ENCODE measurements around the gene FBXW8. TPM values are rescaled to one million over a fixed set of nuclear protein-coding genes. Genes with fewer than 3 reads are reported as not detected.
A peak's percentile ranks its signal among the peaks of the same experiment; 100 is the strongest.

Gene FBXW8
- total RNA-seq, 1 experiment from 2014 or later = 15.3 TPM

DNA sequence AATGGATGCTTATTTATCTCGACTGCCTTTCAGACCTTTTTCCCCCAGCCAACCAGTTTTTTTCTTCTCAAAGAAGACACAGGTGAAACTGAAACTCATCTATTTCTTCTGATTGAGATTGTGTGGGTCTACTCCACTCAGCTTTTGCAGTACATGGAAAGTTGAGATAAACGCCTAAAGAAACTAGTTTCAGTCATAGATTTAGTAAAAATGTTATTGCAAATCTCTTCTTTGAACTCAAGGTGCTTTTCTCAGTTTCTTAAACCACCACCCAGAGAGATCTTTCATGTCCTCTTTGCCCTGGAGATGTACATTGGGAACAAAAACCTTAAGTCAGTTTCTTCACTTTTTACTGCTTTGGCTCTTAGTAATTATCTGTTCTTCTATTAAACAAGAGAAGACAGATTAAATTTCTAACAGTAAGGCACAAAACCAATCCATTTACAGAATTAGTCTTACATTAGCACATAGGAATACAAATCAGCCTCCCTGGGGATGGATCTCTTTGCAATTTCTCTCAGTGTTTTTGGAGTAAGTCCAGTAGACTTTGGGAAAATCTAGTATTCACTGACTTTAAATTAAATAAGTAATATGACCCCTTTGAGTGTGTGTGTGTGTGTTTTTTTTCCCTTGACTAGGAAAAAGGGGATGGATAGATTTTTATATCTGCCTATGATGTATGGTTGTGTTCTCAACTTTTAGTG lies 11.6 kb downstream of the FBXW8 start:
- Mint-ChIP-seq H3K4me1 (peaks cover 23 to 27% of the 10 kb centered on the region in 2 experiments), H3K36me3 (ENCODE audit: insufficient read depth in 1 of 3, low read depth in 3 of 3) (peaks cover 0 to 5% (median under 1%) of the 10 kb centered on the region in 3 experiments; a peak in 2 of 7 replicates), H3K4me3 (no peak overlapping the region), H3K27ac (peak overlapping the region; percentile 9 to 44 (median 37); a peak in 3 of 7 replicates), H3K27me3 (ENCODE audit: low read depth) (no peaks in the 10 kb centered on the region), H3K9me3 (no peaks in the 10 kb centered on the region)
- no peak overlapping the region for H4K5ac ChIP-seq (ENCODE audit: insufficient read length, low read depth, low read length)
- H4K8ac ChIP-seq (replicated peaks; ENCODE audit: insufficient read length, low read depth, low read length) = no peak overlapping the region
- H4K20me1 ChIP-seq (ENCODE audit: control insufficient read depth, insufficient read depth, insufficient read length) = no peaks in the 10 kb centered on the region
- no peak overlapping the region for H2BK15ac ChIP-seq (ENCODE audit: low read depth, low read length)
- no peak overlapping the region for H2BK120ac ChIP-seq (ENCODE audit: low read depth, low read length, poor library complexity, severe bottlenecking)
- no peaks in the 10 kb centered on the region for H3K27me3 ChIP-seq (ENCODE audit: insufficient read depth, low read length)
- no peak overlapping the region for H2AK5ac ChIP-seq (ENCODE audit: insufficient read length, low read length)
- no peak overlapping the region for H2BK12ac ChIP-seq (ENCODE audit: insufficient read length, low read depth, low read length)
- no peak overlapping the region for H2AFZ ChIP-seq (ENCODE audit: low read length)
- no peaks in the 10 kb centered on the region for H3K4me1 ChIP-seq (ENCODE audit: insufficient read depth, low read length)
- H3K23me2 ChIP-seq (ENCODE audit: insufficient read length, low read depth, low read length, poor library complexity, severe bottlenecking) = no peaks in the 10 kb centered on the region
- no peak overlapping the region for H3K56ac ChIP-seq (ENCODE audit: insufficient read length, low read depth, low read length)
- no peak overlapping the region for H3T11ph ChIP-seq (ENCODE audit: low read length)
- no peaks in the 10 kb centered on the region for H3K9me3 ChIP-seq (ENCODE audit: control insufficient read depth, low read depth, low read length)
- no peak overlapping the region for H2BK5ac ChIP-seq (ENCODE audit: insufficient read length, low read length)
- TF ChIP-seq, protein P1, sequence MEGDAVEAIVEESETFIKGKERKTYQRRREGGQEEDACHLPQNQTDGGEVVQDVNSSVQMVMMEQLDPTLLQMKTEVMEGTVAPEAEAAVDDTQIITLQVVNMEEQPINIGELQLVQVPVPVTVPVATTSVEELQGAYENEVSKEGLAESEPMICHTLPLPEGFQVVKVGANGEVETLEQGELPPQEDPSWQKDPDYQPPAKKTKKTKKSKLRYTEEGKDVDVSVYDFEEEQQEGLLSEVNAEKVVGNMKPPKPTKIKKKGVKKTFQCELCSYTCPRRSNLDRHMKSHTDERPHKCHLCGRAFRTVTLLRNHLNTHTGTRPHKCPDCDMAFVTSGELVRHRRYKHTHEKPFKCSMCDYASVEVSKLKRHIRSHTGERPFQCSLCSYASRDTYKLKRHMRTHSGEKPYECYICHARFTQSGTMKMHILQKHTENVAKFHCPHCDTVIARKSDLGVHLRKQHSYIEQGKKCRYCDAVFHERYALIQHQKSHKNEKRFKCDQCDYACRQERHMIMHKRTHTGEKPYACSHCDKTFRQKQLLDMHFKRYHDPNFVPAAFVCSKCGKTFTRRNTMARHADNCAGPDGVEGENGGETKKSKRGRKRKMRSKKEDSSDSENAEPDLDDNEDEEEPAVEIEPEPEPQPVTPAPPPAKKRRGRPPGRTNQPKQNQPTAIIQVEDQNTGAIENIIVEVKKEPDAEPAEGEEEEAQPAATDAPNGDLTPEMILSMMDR (conservative IDR thresholded peaks at IDR 0.05) = no peak
- no peak overlapping the region for H3K23ac ChIP-seq (ENCODE audit: insufficient read length, low read depth, low read length)
- no CpG with 5 or more reads among the region's 2 CpGs for WGBS (ENCODE audit: extremely low coverage, insufficient read length, low lambda C conversion rate)
- H3K9ac ChIP-seq (ENCODE audit: extremely low read depth, insufficient read length, low read length) = no peak overlapping the region
- no peaks in the 10 kb centered on the region for H3K79me2 ChIP-seq (ENCODE audit: insufficient read depth, low read length)
- H3K18ac ChIP-seq (ENCODE audit: insufficient read length, low read depth, low read length) = no peak overlapping the region
- no peaks in the 10 kb centered on the region for H3K79me1 ChIP-seq (ENCODE audit: insufficient read depth, low read depth, low read length, poor library complexity, severe bottlenecking)
- H2BK20ac ChIP-seq (ENCODE audit: low read depth, low read length, poor library complexity, severe bottlenecking) = no peak overlapping the region
- H3K14ac ChIP-seq (ENCODE audit: insufficient read depth, low read length) = no peak overlapping the region
- H4K91ac ChIP-seq (ENCODE audit: insufficient read length, low read depth, low read length) = no peak overlapping the region
- no peak for DNase-seq
- no peak overlapping the region for H3K27ac ChIP-seq (ENCODE audit: insufficient read length, low read depth, low read length)
- H3K4me2 ChIP-seq (ENCODE audit: insufficient read depth, insufficient read length, low read length) = no peak overlapping the region
- H3K4ac ChIP-seq (ENCODE audit: low read depth, low read length) = no peak overlapping the region
